Skeletal muscle satellite cell (primary cell): Measurements from ENCODE around the gene LRRC4.

Source experiments
- H3K27me3 ChIP-seq: 2 replicates; pipeline ENCODE4 v1.7.0; 2013; ENCODE audit warnings: low read length; ENCODE audit not compliant: control insufficient read depth, insufficient read depth
- H3K36me3 ChIP-seq: 2 replicates; pipeline ENCODE4 v1.7.0; 2013; ENCODE audit warnings: mild to moderate bottlenecking, control low read depth, low read length; ENCODE audit not compliant: insufficient read depth
- H3K4me1 ChIP-seq: 2 replicates; pipeline ENCODE4 v1.7.0; 2013; ENCODE audit warnings: low read length; ENCODE audit not compliant: control insufficient read depth, insufficient read depth
- H3K4me2 ChIP-seq: 2 replicates; pipeline ENCODE4 v1.7.0; 2013; ENCODE audit warnings: mild to moderate bottlenecking, low read length
- H3K4me3 ChIP-seq: 2 replicates; pipeline ENCODE4 v1.7.0; 2013; ENCODE audit warnings: low read length
- H3K9ac ChIP-seq: 2 replicates; pipeline ENCODE4 v1.7.0; 2013; ENCODE audit warnings: mild to moderate bottlenecking, low read depth, low read length, moderate library complexity
- H3K9me3 ChIP-seq: replicated peaks from 2 replicates; pipeline ENCODE4 v1.7.0; 2013; ENCODE audit warnings: mild to moderate bottlenecking, control low read depth, low read length

The LRRC4 gene

GRCh38 chr7:128000854-128001265, 30.4 kb downstream of the LRRC4 start:
- peaks cover 20% of the 10 kb centered on the region for H3K4me1 ChIP-seq
- no peak overlapping the region for H3K4me3 ChIP-seq

DNA sequence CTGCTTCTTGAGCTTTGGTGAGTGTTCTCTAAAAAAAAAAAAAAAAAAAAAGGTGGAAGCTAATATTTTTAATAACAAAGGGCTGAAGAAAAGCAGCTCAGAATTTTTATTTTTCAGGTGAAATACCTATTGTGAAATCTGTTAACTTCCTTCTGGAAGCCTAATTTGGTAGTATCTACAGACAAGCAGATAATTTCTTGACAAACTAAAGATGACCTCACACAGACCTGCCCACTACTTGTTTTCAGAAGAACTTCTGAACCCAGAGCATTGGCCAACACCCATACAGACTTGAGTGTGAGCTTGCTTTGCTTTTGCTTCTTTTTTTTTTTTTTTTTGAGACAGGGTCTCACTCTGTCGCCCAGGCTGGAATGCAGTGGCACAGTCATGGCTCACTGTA, 31.2 kb downstream of the LRRC4 start:
- Histone ChIP-seq H3K4me3 (no peak overlapping the region), H3K9me3 (no peaks in the 10 kb centered on the region), H3K9ac (no peak overlapping the region), H3K4me1 (peaks cover 28% of the 10 kb centered on the region), H3K4me2 (no peak overlapping the region), H3K27me3 (no peaks in the 10 kb centered on the region), H3K36me3 (peaks cover 3% of the 10 kb centered on the region)

More at GRCh38 chr7:128000854-128001265, 30.4 kb downstream of the LRRC4 start:
- Histone ChIP-seq H3K4me2 (peak overlapping the region; percentile 50), H3K9ac (no peak overlapping the region), H3K27me3 (no peaks in the 10 kb centered on the region), H3K36me3 (peaks cover 6% of the 10 kb centered on the region), H3K9me3 (no peaks in the 10 kb centered on the region)

GRCh38 chr7:127998671-127999070, 32.6 kb downstream of the LRRC4 start:
- H3K9me3 ChIP-seq: no peaks in the 10 kb centered on the region
- no peak overlapping the region for H3K4me2 ChIP-seq
- no peak overlapping the region for H3K9ac ChIP-seq
- H3K4me3 ChIP-seq: no peak overlapping the region
- no peaks in the 10 kb centered on the region for H3K27me3 ChIP-seq
- peaks cover 31% of the 10 kb centered on the region for H3K4me1 ChIP-seq
- peaks cover 9% of the 10 kb centered on the region for H3K36me3 ChIP-seq

DNA sequence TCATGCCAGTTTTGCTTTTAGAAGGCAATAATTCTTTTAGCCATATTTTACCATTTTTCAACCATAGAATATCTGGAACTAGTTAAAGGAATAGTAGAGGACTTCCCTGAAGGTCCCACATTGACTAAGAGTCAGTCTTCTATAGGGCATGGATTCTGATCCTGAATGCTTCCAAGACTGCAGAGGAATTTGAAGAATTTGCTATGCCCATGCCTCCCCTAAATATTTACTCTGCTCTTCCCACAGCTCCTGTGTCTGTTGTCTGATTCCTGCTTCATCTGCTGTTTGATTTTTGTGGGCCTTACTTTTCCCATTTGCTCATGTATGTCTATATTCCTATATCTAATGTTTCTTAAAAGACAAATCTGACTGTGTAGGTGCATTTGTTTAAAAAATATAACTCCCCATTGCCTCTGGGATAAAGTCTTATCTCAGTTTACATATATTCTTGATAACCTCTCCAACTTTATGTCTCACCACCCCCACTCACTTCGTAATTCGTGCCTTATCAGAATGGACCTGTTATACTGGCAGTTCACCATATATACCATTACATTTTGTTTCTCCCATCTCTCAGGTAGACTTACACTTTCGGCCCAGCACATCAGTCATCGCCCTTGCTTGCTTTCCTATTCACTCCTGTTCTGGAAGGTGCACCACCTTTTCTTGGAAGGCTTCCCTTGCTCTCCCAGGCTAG, 33.9 kb downstream of the LRRC4 start:
- Histone ChIP-seq H3K4me2 (no peak overlapping the region), H3K4me1 (peaks cover 31% of the 10 kb centered on the region), H3K4me3 (no peak overlapping the region), H3K27me3 (no peaks in the 10 kb centered on the region), H3K9ac (no peak overlapping the region), H3K9me3 (no peaks in the 10 kb centered on the region), H3K36me3 (peaks cover 20% of the 10 kb centered on the region)

DNA sequence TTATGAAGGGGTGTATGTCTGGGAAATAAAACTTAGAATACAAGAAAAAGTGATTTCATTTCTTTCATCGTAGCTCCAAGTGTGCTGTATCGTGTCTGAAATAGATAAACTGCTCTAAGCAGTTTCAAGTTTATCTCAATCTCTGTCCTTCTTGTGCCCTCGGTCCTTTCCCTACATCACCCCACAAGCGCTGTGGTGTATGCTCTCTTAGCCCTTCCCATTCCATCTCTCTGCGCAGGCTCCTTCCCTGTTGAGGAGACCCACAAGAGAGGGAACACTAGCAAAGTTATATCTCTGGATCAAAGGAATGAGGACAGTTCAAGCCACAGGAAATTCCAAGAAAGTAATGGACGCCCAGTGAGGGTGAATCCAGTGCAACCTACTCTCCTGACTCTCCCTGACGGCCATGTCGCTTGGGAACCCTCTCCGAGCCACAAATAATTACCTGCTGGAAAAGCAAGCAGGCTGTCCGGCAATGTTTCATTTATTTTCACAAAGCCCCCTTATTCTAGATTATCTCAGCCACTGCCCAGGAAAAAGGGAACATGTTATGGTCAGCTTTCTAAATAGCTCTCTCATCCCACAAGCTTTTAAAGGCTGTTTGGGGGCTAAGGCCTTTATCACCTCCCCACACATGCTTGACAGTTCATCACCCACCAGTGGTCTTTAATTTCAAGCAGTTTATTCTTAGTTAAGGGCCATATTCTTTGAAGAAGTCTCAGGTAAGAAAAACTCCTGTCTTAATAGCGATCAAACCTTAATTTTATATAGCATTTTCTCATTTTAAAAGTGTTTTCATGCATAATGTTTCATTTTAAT, 34.8 kb downstream of the LRRC4 start:
- Histone ChIP-seq H3K9ac (no peak overlapping the region), H3K4me1 (peaks cover 31% of the 10 kb centered on the region), H3K4me2 (no peak overlapping the region), H3K36me3 (peaks cover 25% of the 10 kb centered on the region), H3K9me3 (no peaks in the 10 kb centered on the region), H3K4me3 (no peak overlapping the region), H3K27me3 (no peaks in the 10 kb centered on the region)

- H3K4me3 ChIP-seq: no peak overlapping the region
- H3K4me2 ChIP-seq: no peak overlapping the region
- H3K27me3 ChIP-seq: no peaks in the 10 kb centered on the region
- H3K4me1 ChIP-seq: peaks cover 26% of the 10 kb centered on the region
- H3K36me3 ChIP-seq: peaks cover 31% of the 10 kb centered on the region
- no peak overlapping the region for H3K9ac ChIP-seq
- no peaks in the 10 kb centered on the region for H3K9me3 ChIP-seq
These were observed 35.4 kb downstream of the LRRC4 start for GRCh38 chr7:127995881-127996215.

DNA sequence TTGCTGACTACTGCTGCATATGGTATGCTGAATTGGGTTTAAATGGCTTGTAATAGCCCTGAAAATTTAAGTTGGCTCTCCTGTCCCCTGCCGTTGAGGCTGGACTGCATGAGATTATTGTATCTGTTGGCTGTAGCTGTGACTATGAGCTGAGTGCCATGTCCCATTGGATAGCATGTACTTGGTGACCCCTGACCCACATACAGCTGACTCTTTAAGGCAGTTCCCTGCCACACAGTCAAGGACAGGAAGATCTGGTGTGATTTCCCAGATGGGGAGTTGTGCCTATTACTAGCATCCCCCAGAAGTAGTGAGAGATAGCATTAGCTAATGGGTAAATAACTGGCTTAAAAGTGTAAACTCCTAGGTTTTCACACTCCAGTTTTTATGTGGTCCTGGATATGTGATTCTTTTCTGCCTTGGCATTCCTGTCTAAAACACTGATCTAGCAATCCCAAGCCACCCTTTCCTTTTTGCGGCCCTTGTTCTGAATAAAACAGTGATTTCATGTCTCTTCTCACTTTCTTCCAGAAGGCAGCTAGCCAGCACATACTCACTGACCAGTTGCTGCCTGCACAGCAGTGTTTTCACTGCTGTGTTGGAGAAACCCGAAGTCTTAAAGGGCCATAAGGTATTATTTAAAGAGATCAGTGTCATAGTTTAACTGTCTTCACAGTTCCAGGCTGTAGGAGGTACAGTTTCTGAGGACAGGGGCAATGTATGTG, 35.9 kb downstream of the LRRC4 start:
- H3K27me3 ChIP-seq: no peaks in the 10 kb centered on the region
- peaks cover 21% of the 10 kb centered on the region for H3K4me1 ChIP-seq
- H3K4me3 ChIP-seq: no peak overlapping the region
- no peaks in the 10 kb centered on the region for H3K9me3 ChIP-seq
- H3K4me2 ChIP-seq: no peak overlapping the region
- peaks cover 32% of the 10 kb centered on the region for H3K36me3 ChIP-seq
- H3K9ac ChIP-seq: no peak overlapping the region

GRCh38 chr7:127993987-127994386, 37.2 kb downstream of the LRRC4 start:
- H3K4me3 ChIP-seq: no peak overlapping the region
- no peak overlapping the region for H3K9ac ChIP-seq
- H3K36me3 ChIP-seq: peaks cover 32% of the 10 kb centered on the region
- no peaks in the 10 kb centered on the region for H3K9me3 ChIP-seq
- H3K27me3 ChIP-seq: no peaks in the 10 kb centered on the region
- H3K4me2 ChIP-seq: no peak overlapping the region
- H3K4me1 ChIP-seq: peaks cover 19% of the 10 kb centered on the region

DNA sequence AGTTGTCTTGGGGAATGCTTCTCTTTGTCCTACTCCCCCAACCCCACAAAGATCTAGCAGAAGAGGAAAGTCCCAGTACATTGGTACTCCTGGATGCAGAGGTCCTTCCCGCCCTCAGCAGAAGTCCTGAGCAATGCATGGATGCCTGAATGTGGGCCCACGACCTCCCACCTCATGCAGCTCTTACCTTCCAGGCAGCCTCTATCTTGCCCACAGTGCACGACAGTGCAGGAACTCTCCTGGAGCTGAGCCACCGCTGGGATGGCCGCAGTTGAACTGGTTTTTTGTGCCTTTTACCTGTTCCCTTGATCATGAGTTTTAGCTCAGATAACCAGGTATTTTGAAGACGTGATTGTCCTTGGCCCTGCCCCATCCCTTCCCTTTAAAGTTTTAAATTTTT, 37.9 kb downstream of the LRRC4 start:
- H3K9ac ChIP-seq: no peak overlapping the region
- peaks cover 32% of the 10 kb centered on the region for H3K36me3 ChIP-seq
- H3K4me1 ChIP-seq: peaks cover 19% of the 10 kb centered on the region
- no peaks in the 10 kb centered on the region for H3K9me3 ChIP-seq
- H3K4me3 ChIP-seq: no peak overlapping the region
- H3K27me3 ChIP-seq: no peaks in the 10 kb centered on the region
- no peak overlapping the region for H3K4me2 ChIP-seq

GRCh38 chr7:127988751-127989150, 42.5 kb downstream of the LRRC4 start:
- Histone ChIP-seq H3K4me1 (no peaks in the 10 kb centered on the region), H3K9me3 (no peaks in the 10 kb centered on the region), H3K4me2 (no peak overlapping the region), H3K27me3 (no peaks in the 10 kb centered on the region), H3K9ac (no peak overlapping the region), H3K36me3 (peaks cover 27% of the 10 kb centered on the region), H3K4me3 (no peak overlapping the region)

DNA sequence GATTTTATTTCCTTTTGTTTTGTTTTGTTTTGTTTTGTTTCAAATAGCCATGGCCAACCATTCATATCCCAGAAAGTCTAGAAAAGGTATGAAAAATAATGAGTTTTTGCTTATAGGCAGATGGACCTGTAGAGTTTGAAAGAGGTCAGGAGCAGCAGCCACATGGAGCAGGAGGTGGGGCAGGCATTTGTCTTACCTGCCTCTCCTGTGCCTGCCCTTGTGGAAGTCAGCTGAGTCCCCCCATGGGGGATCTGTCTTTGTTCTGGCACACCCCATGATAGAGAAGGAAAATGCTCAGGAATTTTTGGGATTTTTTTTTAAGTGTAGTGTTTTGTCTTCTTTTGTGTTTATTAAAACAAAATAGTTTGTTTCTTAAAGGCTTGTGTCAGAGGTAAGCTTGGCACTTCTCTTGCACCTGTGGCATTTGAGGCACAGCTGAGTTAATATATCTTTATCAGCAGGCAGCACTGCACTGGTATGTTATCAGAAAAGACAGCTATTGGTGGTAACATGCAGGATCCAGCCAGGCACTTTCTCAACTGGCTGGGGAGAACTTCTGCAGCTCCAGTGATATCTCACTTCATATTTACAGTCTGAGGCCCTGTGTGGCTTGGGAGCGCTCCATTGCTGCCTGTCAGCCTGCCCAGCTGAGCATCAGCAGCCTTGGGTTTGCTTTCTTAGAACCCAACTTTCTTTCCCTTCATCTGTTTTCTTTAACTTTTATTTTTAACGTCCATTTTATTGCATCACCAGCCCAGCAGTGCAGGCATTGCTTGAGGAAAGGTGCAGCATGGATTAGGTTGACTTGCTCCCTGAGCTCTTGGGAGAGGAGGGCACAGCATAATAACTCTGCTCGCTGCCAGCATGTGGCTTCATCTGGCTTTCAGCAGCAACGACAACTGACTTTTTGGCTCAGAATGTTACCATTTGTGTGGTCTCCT, 44.4 kb downstream of the LRRC4 start:
- no peaks in the 10 kb centered on the region for H3K9me3 ChIP-seq
- H3K4me2 ChIP-seq: no peak overlapping the region
- no peak overlapping the region for H3K9ac ChIP-seq
- H3K4me3 ChIP-seq: no peak overlapping the region
- H3K4me1 ChIP-seq: no peaks in the 10 kb centered on the region
- H3K27me3 ChIP-seq: no peaks in the 10 kb centered on the region
- peaks cover 11% of the 10 kb centered on the region for H3K36me3 ChIP-seq
